Adipocyte (in vitro differentiated cells): ENCODE results near the gene CABP4.
A peak's percentile ranks its signal among the peaks of the same experiment; 100 is the strongest.

Experiments
- DNase-seq: peaks from one replicate; pipeline ENCODE4 v3.0.0-alpha.2; 2015; ENCODE audit warnings: low read depth
- H3K27me3 ChIP-seq: replicated peaks from 2 replicates; pipeline ENCODE4 v1.7.0; 2013; ENCODE audit warnings: mild to moderate bottlenecking, low read length, moderate library complexity; ENCODE audit not compliant: control insufficient read depth, insufficient read depth
- H3K36me3 ChIP-seq: 2 replicates; pipeline ENCODE4 v1.7.0; 2013; ENCODE audit warnings: low read length, mild to moderate bottlenecking, moderate library complexity; ENCODE audit not compliant: control insufficient read depth, insufficient read depth, severe bottlenecking
- H3K4me1 ChIP-seq: 2 replicates; pipeline ENCODE4 v1.7.0; 2013; ENCODE audit warnings: mild to moderate bottlenecking, low read length, moderate library complexity; ENCODE audit not compliant: control insufficient read depth, insufficient read depth
- H3K4me3 ChIP-seq: 2 replicates; pipeline ENCODE4 v1.7.0; 2013; ENCODE audit warnings: mild to moderate bottlenecking, low read length, moderate library complexity
- H3K9ac ChIP-seq: 2 replicates; pipeline ENCODE4 v1.7.0; 2013; ENCODE audit warnings: mild to moderate bottlenecking, low read length, moderate library complexity
- H3K9me3 ChIP-seq: 2 replicates; pipeline ENCODE4 v1.7.0; 2013; ENCODE audit warnings: mild to moderate bottlenecking, low read length, moderate library complexity; ENCODE audit not compliant: control insufficient read depth

The CABP4 gene

GRCh38 chr11:67438158-67438902 is 16.8 kb upstream of the CABP4 start:
- Histone ChIP-seq H3K27me3 (no peaks in the 10 kb centered on the region), H3K4me1 (peaks cover 19% of the 10 kb centered on the region), H3K36me3 (peaks cover 48% of the 10 kb centered on the region), H3K9ac (no peak overlapping the region), H3K9me3 (no peaks in the 10 kb centered on the region), H3K4me3 (no peak overlapping the region)
- DNase-seq, result no peak

- peak; percentile 22 for DNase-seq
- peaks cover 35% of the 10 kb centered on the region for H3K36me3 ChIP-seq
These were observed 15.6 kb upstream of the CABP4 start for GRCh38 chr11:67439321-67440228.

GRCh38 chr11:67440229-67441097 is 14.7 kb upstream of the CABP4 start:
- Histone ChIP-seq H3K4me3 (no peak overlapping the region), H3K36me3 (peaks cover 28% of the 10 kb centered on the region), H3K27me3 (no peaks in the 10 kb centered on the region), H3K9ac (no peak overlapping the region), H3K4me1 (peaks cover 19% of the 10 kb centered on the region), H3K9me3 (no peaks in the 10 kb centered on the region)
- no peak for DNase-seq

More at GRCh38 chr11:67439321-67440228, 15.6 kb upstream of the CABP4 start:
- Histone ChIP-seq H3K9ac (peak overlapping the region; percentile 50), H3K27me3 (no peaks in the 10 kb centered on the region), H3K4me3 (no peak overlapping the region), H3K9me3 (no peaks in the 10 kb centered on the region), H3K4me1 (peaks cover 19% of the 10 kb centered on the region)

- DNase-seq, result no peak
- Histone ChIP-seq H3K9ac (no peak overlapping the region), H3K27me3 (no peaks in the 10 kb centered on the region), H3K4me3 (no peak overlapping the region), H3K9me3 (no peaks in the 10 kb centered on the region), H3K36me3 (peaks cover 25% of the 10 kb centered on the region), H3K4me1 (peaks cover 19% of the 10 kb centered on the region)
These were observed 14.0 kb upstream of the CABP4 start for GRCh38 chr11:67441098-67441563.

GRCh38 chr11:67441731-67442351 is 13.3 kb upstream of the CABP4 start:
- peak overlapping the region; percentile 95 for H3K9ac ChIP-seq
- no peak for DNase-seq
- H3K4me1 ChIP-seq, result peaks cover 19% of the 10 kb centered on the region
- H3K36me3 ChIP-seq, result peaks cover 25% of the 10 kb centered on the region
- H3K9me3 ChIP-seq, result no peaks in the 10 kb centered on the region
- peak overlapping the region; percentile 91 for H3K4me3 ChIP-seq
- no peaks in the 10 kb centered on the region for H3K27me3 ChIP-seq

GRCh38 chr11:67442504-67443404 is 12.4 kb upstream of the CABP4 start:
- no peaks in the 10 kb centered on the region for H3K27me3 ChIP-seq

GRCh38 chr11:67445515-67445914 is 9.6 kb upstream of the CABP4 start:
- H3K27me3 ChIP-seq, result no peaks in the 10 kb centered on the region
- no peak for DNase-seq
- H3K4me3 ChIP-seq, result no peak overlapping the region
- peaks cover 7% of the 10 kb centered on the region for H3K36me3 ChIP-seq
- no peaks in the 10 kb centered on the region for H3K9me3 ChIP-seq
- H3K9ac ChIP-seq, result no peak overlapping the region
- H3K4me1 ChIP-seq, result peaks cover 10% of the 10 kb centered on the region

More at GRCh38 chr11:67442504-67443404, 12.4 kb upstream of the CABP4 start:
- Histone ChIP-seq H3K36me3 (peaks cover 23% of the 10 kb centered on the region), H3K9ac (peak overlapping the region; percentile 95), H3K4me1 (peaks cover 19% of the 10 kb centered on the region), H3K4me3 (peak overlapping the region; percentile 91), H3K9me3 (no peaks in the 10 kb centered on the region)
- no peak for DNase-seq

- no peaks in the 10 kb centered on the region for H3K27me3 ChIP-seq
- H3K36me3 ChIP-seq, result no peaks in the 10 kb centered on the region
- no peaks in the 10 kb centered on the region for H3K9me3 ChIP-seq
- no peaks in the 10 kb centered on the region for H3K4me1 ChIP-seq
- DNase-seq, result no peak
- no peak overlapping the region for H3K9ac ChIP-seq
- H3K4me3 ChIP-seq, result no peak overlapping the region
These were observed 6.9 kb upstream of the CABP4 start for GRCh38 chr11:67448220-67448609.

GRCh38 chr11:67449116-67449844 is 5.9 kb upstream of the CABP4 start:
- Histone ChIP-seq H3K4me3 (no peak overlapping the region), H3K27me3 (no peaks in the 10 kb centered on the region), H3K4me1 (no peaks in the 10 kb centered on the region), H3K9ac (no peak overlapping the region), H3K36me3 (no peaks in the 10 kb centered on the region), H3K9me3 (no peaks in the 10 kb centered on the region)
- no peak for DNase-seq
